IPS-NIHi7 (cell line): ENCODE data around the gene BLM.
"Not testable (repeated sequence)": the region's sequence is repeated elsewhere in the genome, so short reads cannot be mapped to it uniquely, and the experiment has no call there.

Source experiments
- DNase-seq: peaks from one replicate; pipeline ENCODE4 v3.0.0; 2012; ENCODE audit warnings: mixed read lengths; ENCODE audit errors: extremely low spot score

Gene BLM

DNA sequence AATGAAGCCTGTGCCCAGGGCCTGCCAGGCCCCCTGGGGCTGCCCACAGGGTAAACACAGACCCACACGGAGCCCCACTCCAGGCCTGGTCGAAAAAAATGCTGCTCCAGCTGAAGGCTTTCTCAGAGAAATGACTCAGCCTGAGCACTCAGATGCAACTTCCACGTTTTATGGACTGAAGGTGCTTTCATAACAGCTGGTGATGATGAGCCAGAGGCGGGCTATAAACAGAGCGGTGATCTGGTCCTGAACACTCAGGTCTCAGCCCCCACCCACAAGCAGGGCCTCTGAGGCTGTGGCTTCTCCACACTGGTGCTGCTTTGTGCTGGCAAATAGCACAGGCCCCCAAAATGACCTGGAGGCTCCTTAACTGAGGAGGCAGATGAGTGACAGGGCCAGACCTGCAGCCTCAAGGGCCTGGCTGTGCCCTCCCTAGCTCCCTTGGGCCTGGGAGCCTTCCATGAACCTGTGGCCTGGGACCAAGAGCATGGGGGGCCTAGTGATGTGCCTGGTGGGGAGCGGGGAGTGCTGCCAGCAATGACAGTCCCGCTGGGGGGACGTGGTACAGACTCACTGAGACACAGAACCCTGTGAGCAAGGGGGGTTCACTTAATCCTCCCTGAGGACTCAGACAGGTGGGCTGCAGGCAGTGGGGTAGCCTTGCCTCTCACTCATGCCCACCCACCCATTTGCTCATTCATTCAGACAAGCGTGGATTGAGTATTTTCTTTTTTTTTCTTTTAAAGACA is 128.2 kb downstream of the BLM start:
- DNase-seq: no peak

DNA sequence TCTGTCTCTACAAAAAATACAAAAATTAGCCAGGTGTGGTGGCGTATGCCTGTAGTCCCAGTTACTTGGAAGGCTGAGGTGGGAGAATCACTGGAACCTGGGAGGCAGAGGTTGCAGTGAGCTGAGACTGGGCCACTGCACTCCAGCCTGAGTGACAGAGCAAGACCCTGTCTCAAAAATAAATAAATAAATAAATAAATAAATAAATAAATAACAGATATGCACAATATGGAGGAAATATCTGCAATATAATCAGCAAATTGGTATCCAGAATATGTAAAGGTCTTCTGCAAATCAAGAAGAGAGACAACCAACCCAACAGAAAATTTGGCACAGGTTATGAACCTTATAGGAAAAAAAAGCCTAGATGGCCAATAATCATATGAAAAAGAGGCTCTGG is 132.3 kb downstream of the BLM start:
- not testable (repeated sequence) for DNase-seq

DNA sequence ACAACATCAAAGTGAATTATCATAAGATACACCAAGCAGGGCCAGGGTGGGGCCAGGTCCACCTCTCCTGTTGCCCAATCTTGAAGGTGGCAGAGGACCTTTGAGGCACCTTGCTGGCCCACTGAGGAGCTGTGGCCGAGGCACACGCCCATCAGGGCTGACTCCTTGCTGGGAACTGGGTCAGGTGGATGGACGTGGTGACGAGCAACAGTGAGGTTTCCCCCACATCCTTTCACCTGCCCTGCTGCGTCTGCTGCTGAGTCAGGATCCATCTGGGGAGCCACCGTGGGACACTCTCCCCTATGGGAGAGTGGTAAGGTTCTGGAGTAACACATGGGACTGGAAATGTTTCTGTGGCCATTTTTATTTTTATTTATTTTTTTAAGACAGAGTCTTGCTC is 134.0 kb downstream of the BLM start:
- DNase-seq: no peak

DNA sequence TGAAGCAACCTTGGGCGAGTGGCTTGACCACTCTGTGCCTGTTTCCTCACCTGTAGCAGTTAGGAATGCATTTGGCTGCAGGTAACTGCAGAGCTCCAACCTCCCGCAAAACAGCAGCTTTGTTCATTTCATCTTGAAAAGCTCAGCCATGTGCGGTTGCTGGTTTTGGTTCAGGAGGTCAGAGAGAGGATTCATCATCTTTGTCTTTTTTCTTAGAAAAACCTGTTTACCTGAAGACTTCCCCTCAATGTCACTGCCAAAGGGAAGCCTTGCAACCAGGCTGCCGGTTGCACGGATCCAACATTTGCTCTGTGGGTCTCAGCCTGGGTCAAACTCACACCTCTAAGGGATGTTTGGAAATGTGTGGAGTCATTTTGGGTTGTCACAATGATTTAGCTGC is 134.8 kb downstream of the BLM start:
- no peak for DNase-seq

DNA sequence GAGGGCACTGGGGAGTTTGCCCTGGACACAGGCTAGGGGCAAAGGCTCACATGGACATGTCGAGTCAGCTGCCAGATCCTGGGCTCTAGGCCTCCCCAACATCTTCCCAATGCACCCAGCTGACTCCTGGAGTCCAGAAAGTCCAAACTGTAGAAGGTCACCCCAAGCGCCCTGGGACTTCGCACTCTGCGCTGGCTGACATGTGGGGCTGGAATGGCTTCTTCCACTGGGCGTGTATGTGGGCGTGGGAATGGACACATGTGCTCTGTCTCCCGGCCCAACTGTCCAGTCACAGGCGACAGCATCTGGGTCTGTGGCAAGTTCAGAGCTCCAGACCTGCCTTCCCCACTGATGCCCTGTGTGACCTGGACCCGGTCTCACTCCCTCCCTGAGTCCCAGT is 138.0 kb downstream of the BLM start:
- no peak for DNase-seq

DNA sequence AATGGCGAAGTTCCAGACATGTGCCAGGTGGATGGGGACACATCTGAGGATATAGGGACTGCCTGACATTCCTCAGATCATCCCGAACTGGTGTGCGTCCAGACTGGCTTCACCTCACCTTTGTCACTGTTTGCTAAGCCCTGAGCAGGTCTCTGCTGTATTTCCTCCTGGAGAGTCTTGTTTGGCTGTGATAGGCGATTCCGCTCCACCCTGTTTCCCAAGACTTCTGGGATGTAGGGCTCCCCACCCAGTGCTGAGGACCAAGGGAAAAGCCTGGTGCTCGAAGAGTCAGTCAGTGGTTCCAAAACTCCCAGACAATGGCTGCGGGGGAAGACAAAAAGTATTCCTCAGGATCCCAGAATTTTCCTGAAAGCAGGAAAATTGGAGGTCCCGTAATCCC is 140.2 kb downstream of the BLM start:
- DNase-seq: no peak

DNA sequence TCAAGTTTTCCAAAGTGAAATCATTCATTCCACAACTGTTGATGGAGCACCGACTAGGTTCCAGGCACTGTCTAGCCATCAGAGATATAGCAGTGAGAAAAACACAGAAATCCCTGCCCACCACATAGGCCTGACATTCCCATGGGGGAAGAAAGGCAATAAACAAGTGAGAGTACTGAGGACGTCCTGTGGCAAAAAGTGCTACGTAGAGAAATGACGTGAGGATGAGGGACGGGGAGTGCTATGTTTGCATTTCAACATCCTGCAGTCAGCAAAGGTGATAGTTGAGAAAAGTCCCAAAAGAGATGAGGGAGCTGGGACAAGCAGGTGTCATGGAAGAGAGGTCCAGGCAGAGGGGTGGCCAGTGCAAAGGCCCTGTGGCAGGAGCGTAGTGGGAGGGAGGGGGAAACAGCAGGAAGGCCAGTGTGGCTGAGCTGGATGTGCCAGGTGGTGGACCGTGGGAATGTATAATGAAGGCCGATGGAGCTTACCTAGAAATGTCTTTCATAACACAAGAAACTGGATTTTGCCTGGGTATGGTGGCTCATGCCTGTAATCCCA is 140.8 kb downstream of the BLM start:
- no peak for DNase-seq

DNA sequence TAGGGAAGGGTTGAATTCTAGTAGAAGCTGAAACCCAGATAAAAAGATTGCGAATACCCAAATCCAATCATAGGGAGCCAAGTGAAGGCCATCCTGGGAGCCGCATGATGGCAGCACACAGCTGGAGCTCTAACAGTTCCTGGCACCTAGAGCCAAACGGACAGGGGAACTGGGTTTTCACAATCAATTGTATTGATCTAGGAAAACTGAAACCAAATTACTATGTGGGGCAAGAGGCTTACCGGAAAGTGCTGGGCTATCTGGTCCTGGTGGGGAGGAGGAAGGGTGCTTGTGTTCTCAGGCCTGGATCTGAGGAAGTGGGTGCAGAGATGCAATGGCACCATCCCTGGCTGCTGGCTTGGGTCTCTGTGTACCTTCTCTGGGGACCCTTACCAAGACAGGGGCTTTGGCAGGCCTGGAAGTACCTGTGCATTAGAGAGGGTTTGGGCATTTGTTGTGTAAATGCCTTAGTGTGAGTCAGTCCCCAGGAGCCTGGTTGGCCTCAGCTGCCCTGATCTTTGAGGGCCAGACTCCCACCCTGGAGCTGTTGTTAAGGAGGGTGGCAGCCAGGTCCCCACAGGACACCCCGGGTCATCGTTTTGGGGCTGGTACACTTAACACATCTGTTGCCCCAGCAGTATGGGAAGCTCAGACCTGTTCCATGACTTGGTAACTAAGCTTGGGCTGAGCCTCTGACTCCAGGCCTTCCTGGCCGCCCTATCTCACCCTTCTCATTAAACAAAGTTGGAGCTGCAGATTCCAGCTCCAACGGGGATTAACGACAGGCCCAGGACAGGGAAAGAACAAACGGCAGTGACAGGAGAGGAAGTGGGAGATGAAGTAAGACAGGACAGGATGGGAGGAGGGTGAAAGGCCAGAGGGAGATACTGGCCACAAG is 142.3 kb downstream of the BLM start:
- DNase-seq: peak; percentile 66

DNA sequence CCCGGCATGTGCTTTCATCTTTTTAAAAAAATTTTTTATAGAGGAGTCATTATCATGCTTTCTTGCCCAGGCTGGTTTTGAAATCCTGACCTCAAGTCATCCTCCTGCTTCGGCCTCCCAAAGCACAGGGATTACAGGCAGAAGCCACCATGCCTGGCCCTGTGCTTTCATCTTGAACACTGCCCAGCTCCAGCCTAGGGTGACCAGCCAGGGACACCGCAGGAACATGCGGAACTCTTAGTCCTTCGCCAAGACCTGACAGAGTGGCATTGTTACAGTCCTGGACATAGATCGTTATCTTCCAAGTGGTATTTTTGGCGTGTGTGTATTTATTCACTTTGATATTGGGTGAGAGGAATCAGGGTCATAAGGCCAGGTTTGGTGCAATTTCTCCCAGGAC is 143.3 kb downstream of the BLM start:
- DNase-seq: no peak

DNA sequence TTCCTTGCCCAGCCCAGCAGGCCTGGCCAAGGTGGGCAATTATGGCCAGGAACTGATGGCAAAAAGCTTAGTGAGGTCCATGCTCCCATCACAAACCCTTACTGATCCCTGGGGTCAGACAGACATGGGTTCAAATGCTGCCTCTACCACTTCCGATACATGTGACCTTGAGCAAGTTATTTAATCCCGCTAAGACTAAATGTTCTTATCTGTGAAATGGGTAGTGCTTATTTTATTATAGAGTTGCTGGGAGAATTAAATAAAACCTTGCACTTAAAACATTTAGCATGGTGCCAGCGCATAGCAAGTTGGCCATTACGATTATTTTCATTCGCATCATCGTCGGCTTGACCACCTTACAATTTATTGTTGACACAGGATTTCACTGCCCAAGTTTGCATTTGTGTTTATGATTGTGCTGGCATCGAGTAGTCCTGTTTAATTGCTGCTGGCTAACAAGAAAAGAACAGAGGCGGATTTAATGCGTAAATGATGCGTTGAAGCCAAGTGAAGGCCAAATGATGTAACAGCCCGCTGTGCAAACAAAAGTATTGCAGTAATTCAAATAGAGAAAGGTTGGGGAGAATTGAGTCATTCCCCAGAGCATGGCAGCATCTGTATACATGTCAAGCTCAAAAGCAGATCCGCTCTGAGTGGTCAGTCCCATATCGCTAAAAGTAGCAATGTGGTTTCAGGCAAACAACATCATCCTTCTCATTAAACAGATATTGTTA is 144.0 kb downstream of the BLM start:
- DNase-seq: no peak

DNA sequence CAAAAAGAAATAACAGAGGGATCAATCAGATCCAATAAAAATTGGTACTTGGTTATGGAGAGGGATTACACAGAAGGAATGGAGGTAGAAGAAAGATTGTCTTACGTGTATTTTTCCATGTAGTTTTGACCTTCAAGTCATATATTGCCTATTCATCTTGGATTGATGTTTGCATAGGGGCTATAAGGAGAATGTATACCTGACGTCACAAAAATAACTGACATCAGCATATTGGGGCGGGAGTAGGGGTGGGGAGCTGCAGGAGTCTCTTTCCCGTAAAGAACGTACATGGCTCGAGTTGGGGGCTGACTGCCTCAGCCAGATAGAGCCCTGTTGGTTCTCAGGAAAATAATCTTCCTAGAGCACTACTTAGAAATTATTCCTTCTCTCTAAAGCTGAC is 145.3 kb downstream of the BLM start:
- DNase-seq: no peak

DNA sequence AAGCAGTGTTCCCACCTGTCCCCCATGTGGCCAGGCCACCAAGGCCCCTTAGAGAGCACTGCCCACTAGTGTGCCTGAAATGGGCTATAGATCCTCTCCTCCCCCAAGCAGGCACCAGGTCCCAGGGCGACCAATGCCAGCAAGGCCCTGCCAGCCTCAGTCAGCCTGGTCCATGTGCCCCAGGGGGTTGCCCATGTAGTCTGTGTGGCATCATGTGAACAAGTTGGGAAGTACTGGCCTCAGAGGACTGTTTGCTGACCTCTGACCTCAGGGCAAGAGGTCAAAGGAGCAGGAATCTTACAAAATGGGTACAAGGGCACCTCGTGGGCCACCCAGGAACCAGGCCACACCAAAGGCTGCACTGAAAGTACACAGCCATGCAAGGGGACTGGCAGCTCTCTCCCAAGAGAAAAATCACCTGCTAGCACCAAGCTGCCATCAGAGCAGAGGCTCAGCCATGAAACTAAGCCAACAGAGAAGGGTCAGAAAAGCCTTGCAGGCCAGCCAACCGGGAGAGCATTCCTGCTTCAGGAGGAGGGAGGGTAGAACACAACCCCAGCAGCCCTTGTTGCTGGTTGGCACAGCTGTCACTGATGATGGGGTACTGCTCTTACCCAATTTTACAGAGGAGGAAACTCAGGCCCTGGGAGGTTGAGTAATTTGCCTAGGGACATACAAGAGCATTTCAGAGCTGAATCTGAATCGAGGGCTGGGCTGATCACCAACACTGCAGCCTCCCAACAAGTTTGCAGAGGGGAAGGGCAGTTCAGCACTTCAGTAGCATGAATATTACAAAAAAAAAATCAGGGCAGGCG is 146.0 kb downstream of the BLM start:
- no peak for DNase-seq

DNA sequence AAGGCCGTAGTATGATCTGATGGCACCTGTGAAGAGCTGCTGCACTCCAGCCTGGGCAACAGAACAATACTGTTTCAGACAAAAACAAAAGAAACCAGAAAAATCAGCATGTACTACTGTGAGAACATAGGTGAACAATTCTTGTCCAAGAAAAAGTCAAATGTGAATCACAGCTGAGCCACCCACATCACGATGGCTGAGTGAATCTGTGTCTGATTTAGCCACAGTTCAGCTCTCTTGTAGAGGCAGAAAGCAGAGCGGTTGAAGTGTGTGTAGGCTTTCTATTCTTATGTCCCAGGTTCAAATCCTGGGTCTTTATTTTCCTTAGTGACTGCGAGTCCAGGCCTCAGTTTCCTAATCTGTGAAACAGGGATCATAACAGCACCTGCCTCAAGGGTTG is 146.8 kb downstream of the BLM start:
- no peak for DNase-seq

DNA sequence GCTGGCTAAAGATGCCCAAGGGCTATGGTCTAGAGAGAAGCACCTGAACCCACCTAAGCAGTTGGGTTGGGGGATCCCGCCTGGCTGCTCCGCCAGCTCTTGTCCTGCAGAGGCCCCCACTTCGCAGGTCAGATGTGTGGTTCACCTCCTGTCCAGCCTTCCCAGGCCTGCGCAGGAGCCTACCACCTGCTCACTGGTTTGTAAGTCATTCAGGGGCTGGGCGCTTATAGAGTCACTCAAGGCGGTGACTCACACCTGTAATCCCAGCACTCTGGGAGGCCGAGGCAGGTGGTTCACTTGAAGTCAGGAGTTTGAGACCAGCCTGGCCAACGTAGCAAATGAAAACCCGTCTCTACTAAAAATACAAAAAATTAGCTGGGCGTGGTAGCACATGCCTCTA is 147.4 kb downstream of the BLM start:
- no peak for DNase-seq

DNA sequence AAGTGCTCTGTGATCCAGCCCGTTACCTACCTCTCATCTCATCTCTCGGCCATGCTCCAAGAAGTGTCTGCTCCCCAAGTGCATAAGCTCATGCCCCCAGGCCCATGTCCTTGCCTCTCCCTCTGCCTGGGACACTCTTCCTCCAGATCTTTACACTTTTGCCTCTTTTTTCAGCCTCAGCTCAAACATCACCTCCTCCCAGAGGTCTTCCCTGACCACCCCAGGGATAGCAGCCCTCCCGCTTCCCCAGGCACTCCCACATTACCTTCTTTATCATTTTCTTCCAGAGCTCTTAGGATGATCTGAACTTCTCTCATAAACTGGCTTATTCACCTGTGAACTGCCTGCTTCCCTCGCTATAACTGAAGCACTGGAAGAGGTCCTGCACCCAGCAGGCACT is 148.6 kb downstream of the BLM start:
- no peak for DNase-seq
